DMS153 (cell line): ENCODE data around the gene FUCA1.
"Not testable (repeated sequence)": the region's sequence is repeated elsewhere in the genome, so short reads cannot be mapped to it uniquely, and the experiment has no call there.

Source experiments
- DNase-seq: peaks from one replicate; lab custom pipeline; 2025; lab: John Stamatoyannopoulos, UW

FUCA1 gene

DNA sequence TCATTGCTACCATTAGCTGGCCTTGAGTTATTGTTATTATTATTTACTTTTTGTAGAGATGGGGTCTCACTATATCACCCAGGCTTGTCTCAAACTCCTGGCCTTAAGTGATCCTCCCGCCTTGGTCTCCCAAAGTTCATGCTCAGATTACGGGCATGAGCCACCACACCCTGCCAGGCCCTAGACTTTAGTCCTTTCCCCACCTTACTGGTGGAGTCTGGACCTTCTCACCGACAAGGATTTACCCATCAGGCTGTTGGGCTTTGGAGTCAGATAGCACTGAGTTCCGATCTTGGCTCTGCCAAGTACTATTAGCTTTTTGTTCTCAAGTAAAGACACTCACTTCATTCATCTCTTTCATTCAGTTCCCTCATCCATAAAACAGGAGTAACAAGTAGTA, 27.9 kb upstream of the FUCA1 start:
- no peak for DNase-seq

DNA sequence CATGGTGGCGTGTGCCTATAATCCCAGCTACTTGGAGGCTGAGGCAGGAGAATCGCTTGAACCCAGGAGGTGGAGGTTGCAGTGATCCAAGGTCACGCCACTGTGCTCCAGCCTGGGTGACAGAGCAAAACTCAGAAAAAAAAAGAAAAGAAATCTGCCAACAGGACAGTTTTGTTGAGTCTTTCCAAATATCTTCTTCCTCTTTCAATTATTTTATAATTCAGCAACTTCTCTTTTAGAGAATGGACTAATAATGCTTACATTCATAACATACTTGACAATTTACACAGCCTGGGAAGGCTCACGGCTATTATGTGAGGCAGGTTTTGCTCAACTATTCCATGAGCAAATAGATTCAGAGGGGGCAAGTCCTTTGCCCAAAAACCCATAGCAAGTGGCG, 27.0 kb upstream of the FUCA1 start:
- no peak for DNase-seq

DNA sequence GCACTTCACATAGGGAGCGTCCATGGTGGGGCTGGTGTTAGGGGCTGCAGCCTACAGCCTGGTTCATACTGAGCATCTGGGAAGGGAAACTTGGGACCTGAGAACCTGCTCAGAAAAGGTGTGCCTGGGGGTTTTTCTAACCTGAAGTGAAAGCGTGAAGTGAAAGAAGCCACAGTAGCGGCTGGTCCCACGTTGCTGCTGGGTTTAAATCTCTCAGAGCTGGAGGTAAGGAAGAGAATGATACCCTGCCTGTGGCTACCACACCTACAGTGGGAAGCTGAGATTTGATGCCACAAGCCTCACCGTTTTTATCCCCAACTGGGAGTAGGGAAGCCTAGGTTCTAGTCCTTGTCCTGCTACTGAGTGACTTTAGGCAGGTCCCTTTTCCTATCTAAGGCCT, 21.0 kb upstream of the FUCA1 start:
- no peak for DNase-seq

DNA sequence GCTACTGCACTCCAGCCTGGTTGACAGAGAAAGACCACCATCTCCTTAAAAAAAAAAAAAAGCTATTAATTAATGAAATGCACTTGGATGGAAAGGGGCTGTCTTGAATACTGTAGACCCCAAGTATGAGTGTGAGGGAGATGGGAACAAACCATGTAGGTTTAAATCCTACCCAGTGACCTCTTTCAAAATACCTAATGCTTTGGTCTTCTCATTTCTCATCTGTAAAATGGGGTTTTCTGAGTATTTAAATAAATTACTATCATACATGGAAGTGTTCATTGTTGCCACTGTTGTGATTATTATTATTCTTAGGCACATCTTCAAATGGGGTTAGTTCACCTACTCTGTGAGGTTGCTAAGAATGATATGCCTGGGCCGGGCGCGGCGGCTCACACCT, 17.1 kb upstream of the FUCA1 start:
- no peak for DNase-seq

DNA sequence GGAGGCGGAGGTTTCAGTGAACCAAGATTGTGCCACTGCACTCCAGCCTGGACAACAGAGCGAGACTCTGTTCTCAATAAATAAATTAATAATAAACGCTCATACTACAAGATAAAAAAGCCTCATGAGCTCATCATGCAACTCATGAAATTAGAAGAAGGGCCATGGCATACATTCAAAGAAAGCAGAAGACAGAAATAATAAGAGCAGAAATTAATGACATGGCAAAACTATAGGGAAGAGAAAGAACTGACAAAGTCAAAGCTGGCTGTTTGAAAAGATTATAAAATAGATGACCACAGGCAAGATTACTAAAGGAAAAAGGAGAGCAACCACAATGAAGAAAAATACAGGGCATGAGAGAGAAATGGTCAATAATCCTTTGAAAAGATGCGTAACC, 14.7 kb upstream of the FUCA1 start:
- no peak for DNase-seq

DNA sequence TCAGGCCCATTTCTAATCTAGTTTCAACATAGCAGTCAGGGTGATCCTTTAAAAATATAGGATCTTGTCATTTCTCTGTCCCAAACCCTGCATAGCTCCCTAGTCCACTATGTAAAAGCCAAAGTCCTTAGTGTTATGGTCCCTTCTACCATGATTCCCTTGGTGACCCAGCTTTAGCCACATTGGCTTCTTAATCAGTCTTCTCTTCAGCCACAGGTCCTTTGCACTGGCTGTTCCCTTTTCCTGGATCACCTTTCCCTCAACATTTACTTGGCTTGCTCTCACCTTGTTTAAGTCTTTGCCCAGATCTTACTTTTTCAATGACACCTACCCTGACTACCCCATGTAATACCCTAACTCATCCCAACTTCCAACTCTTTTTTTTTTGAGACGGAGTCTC, 11.7 kb upstream of the FUCA1 start:
- no peak for DNase-seq

- no peak for DNase-seq
Measured at GRCh38 chr1:23878668-23879067, 10.6 kb upstream of the FUCA1 start.

GRCh38 chr1:23875382-23875781, 7.3 kb upstream of the FUCA1 start:
- no peak for DNase-seq

DNA sequence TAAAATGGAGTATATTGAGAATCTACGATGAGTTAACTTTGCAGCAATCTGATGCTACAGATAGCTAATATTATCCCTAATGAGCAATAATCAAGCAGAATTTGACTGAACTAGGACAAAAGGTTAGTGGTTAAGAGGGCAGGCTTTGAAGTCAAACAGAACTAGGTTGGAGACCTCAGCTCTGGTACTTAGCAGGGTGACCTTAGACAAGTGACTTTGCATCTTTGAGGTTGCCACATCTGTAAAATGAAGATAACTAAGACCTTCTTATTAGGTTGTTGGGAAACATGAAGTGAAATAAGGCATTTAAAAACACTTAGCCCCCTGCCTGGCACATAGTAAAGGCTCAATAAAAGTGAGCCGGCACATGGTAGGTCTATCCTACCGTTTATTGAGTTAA, 4.3 kb upstream of the FUCA1 start:
- no peak for DNase-seq

DNA sequence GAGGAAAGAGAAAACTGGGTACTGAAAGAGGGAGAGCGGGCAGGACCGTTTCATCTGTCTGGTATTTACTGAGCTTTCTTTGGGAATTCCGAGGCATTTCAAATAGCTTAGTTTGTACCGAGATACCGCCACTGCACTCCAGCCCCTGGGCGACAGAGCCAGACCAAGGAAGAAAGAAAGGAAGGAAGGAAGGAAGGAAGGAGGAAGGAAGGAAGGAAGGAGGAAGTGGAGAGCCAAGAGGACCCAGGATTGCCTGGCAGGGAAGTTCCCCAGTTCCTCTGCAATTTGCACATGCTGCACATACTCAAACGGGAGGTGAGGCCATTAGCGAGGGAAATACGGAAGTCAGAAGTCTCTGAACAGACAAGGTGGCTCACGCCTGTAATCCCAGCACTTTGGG, 961 bp upstream of the FUCA1 start:
- no peak for DNase-seq

- DNase-seq: no peak
Measured at GRCh38 chr1:23868557-23869016, 497 bp upstream of the FUCA1 start.

DNA sequence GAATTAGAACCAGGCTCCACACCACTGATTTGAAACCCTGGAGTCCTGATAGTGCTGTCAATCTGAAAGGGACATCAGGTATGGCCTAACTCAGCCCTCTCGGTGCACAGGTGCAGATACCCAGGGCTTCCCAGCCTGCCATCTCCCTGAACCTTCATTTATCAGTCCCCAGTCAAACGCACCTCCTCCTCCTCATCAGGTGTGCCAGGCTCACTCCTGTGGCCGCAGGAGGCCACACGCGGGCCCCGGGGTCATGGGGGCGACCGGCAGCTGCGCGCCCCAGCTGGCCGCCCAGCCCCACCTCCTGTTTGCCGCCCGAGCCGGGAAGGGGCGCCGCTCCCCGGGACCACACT, 572 bp downstream of the FUCA1 start:
- no peak for DNase-seq

DNA sequence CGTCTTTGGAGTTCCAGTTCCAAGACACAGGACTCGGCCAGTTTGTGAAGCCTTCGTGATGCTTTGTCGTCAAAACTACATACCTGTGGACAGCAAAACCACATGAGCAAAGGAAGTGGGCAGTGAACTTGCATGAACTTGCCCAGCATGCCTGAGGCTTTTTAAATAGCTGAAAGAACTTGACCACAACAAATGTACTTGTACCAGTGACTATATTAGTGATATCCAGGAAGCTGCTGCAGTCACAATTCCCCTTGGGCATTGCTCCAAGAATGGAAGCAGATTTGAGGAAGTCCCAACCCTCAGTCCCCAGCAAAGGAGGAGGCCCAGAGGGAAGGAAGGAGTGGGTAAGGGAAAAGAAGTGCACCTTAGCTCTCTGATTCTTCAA, 2.6 kb downstream of the FUCA1 start:
- no peak for DNase-seq

- no peak for DNase-seq
Measured at GRCh38 chr1:23864801-23865542, 3.1 kb downstream of the FUCA1 start.

DNA sequence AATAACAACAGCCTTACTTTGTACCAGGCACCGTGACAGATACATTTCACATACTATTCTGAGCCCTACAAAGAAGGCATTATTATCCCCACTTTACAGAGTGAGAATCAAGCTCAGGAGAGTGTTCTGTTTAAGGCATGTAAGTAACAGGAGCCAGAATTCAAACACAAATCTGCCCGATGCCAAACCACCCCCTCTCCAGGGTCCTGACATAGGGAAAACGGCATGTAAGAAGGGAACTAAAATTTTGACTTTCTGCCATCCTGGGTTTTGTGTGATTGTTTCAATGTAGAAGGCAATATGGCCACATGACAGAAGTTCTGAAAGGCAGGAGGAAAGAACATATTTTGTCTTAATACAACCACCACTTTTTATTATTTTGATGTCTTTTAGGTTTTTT, 5.5 kb downstream of the FUCA1 start:
- no peak for DNase-seq

DNA sequence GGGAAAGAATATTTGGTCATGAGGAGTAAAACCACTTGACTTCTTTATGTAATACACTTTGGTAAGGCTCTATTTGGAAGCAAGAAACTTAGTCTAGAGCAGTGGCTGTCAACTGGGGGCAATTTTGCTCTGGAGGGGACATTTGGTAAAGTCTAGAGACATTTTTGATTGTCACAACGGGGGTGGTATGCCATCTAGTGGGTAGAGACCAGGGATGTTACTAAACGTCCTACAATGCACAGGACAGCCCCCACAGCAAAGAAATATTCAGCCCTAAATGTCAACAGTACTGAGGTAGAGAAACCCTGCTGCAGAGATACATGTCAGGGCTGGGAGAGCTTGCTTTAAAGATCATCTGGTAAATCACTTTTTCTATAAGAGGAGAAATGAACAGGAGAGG, 13.5 kb downstream of the FUCA1 start:
- no peak for DNase-seq

DNA sequence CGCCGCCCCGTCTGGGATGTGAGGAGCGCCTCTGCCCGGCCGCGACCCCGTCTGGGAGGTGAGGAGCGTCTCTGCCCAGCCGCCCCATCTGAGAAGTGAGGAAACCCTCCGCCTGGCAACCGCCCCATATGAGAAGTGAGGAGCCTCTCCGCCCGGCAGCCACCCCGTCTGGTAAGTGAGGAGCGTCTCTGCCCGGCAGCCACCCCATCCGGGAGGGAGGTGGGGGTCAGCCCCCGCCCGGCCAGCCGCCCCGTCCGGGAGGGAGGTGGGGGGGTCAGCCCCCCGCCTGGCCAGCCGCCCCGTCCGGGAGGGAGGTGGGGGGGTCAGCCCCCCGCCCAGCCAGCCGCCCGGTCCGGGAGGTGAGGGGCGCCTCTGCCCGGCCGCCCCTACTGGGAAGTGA, 15.0 kb downstream of the FUCA1 start:
- not testable (repeated sequence) for DNase-seq

DNA sequence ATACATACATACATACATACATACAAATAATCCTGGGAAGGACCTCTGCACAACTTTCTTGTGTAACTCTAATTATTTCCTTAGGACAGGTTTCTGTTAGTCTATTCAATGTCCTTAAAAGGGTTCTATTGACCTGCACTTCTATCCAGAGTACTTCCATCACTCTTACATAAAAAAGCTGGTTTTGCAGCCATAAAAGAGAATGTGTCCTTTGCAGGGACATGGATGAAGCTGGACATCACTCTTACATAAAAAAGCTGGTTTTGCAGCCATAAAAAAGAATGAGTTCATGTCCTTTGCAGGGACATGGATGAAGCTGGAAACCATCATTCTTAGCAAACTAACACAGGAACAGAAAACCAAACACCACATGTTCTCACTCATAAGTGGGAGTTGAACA, 16.7 kb downstream of the FUCA1 start:
- DNase-seq: not testable (repeated sequence)

DNA sequence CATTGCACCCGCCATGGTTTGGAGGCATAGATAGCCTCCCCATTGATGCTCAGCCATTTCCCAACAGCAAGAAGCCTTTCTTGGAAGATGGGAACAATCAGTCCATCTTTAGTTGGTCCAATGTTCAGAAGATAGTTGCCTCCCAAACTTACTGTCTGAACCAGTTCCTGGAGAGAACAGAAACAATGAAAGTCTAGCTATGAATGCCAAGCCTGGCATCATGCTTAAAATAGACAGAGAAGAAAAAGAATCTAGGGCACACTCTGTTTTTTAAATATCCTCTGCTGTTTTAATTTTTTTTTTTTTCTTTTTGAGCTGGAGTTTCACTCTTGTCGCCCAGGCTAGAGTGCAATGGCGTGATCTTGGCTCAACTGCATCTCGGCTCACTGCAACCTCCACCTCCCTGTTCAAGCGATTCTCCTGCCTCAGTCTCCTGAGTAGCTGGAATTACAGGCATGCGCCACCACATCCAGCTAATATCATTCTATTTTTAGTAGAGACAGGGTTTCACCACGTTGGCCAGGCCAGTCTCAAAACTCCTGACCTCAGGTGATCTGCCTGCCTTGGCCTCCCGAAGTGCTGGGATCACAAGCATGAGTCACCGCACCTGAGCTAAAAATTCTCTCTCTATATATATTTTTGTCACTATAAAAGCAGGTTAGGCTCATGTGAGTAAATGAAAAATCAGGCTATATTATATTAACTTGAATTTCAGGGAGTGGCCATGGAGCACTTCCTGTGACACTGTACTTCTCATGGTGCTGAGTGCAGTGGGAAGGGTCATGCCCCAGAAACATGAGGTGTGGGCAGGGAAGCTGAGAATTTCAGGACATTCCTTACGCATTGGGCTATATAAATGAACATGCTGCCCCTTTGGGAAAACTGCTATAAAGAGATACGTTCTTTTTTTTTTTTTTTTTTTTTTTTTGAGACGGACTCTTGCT, 19.1 kb downstream of the FUCA1 start:
- DNase-seq: no peak

DNA sequence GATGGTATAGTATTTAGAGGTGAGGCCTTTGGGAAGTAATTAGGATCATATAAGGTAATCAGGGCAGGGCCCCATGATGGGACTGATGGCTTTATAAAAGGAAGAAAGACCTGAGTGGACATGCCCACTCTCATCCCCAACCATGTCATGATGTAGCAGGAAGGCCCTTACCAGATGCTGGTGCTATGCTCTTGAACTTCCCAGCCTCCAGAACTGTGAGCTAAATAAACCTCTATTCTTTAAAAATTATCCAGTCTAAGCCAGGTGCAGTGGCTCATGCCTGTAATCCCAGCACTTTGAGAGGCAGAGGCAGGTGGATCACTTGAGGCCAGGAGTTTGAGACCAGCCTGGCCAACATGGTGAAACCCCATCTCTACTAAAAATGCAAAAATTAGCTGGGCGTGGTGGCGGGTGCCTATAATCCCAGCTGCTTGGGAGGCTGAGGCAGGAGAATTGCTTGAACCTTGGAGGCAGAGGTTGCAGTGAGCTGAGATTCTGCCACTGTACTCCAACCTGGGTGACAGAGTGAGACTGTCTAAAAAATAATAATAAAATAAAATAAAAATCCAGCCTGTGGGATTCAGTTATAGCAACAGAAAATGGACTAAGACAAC, 20.5 kb downstream of the FUCA1 start:
- DNase-seq: not testable (repeated sequence)

DNA sequence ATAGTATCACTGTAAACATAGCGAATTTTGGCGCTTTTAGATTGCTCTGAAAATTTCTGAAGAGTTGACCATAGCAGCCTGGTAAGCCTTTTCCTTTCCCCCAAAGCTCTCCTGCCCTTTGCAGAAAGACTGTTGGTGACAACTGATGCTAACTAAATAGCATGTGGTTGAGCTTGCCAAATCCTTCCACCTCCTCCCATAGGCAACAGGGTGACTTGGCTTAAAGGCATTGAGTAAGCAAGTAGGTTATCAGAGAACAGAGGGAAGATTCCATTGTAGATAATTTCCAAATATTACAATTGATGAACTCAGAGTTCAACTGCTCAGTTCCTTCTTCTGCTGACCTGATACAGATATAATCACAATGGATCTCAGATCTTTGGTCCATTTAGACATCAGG, 22.9 kb downstream of the FUCA1 start:
- no peak for DNase-seq

GRCh38 chr1:23843644-23844043, 24.4 kb downstream of the FUCA1 start:
- no peak for DNase-seq

DNA sequence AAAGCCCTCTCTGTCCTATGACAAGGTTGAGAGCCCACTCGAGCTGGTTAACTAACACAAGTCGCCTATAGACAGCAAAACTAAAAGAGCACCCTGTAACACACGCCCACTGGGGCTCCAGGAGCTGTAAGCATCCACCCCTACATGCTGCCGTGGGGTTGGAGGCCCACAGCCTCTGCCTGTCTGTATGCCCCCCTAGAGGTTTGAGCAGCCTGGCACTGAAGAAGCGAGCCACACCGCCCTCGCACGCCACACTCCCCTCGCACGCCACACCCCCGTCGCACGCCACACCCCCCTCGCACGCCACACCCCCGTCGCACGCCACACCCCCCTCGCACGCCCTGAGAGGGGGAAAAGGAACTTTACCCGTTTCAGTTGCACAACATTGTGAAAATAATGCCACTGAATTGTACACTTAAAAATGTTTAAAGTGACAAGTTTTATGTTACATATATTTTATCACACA, 29.7 kb downstream of the FUCA1 start:
- no peak for DNase-seq
